WTC11 (cell line): Measurements from ENCODE around the gene ABHD18. TPM values are rescaled to one million over a fixed set of nuclear protein-coding genes. Genes with fewer than 3 reads are reported as not detected.
"Not testable (repeated sequence)": the region's sequence is repeated elsewhere in the genome, so short reads cannot be mapped to it uniquely, and the experiment has no call there.

Source experiments
- ATAC-seq: fragments of 200-7000 bp; cut with Tn5 transposase; 2 replicates; pipeline ENCODE4 v1.10.0; 2021; ENCODE audit warnings: mild to moderate bottlenecking, moderate library complexity
- CTCF ChIA-PET: fragments of 300-600 bp; sonication (Branson Sonifier 250); formaldehyde crosslinking; loops from one replicate; lab custom pipeline; 2021; ENCODE audit warnings: antibody characterized with exemption; lab: Charles Lee
- POLR2A ChIA-PET: fragments of 350-600 bp; sonication (Branson Sonifier 250); formaldehyde crosslinking; loops from one replicate; lab custom pipeline; 2021; ENCODE audit warnings: antibody characterized with exemption; lab: Charles Lee
- DNase-seq: peaks from one replicate; pipeline ENCODE4 v3.0.0; 2021; ENCODE audit warnings: low spot score
- H3K27ac Mint-ChIP-seq: 2 replicates; pipeline ENCODE4 v1.8.0; 2021; ENCODE audit warnings: mixed read lengths
- H3K27me3 Mint-ChIP-seq: 2 replicates; pipeline ENCODE4 v1.8.0; 2021; ENCODE audit warnings: low read depth, mild to moderate bottlenecking, moderate library complexity, mixed read lengths
- H3K36me3 Mint-ChIP-seq: 2 replicates; pipeline ENCODE4 v1.8.0; 2021; ENCODE audit warnings: mixed read lengths
- H3K4me1 Mint-ChIP-seq: 2 replicates; pipeline ENCODE4 v1.8.0; 2022; ENCODE audit warnings: mixed read lengths
- H3K4me3 Mint-ChIP-seq: 2 replicates; pipeline ENCODE4 v1.8.0; 2021; ENCODE audit warnings: mild to moderate bottlenecking, moderate library complexity, mixed read lengths
- H3K9me3 Mint-ChIP-seq: 2 replicates; pipeline ENCODE4 v1.8.0; 2021; ENCODE audit warnings: mixed read lengths
- ATF3 ChIP-seq: sonication (generic); formaldehyde crosslinking; conservative IDR thresholded peaks from 2 replicates; pipeline ENCODE4 v1.8.1; 2022; ENCODE audit warnings: mild to moderate bottlenecking, missing genetic modification reagents
- ELF4 ChIP-seq: sonication (generic); formaldehyde crosslinking; IDR thresholded peaks from 2 replicates; pipeline ENCODE4 v1.8.1; 2022; ENCODE audit warnings: low read depth, mild to moderate bottlenecking, moderate library complexity, missing genetic modification reagents
- ERG ChIP-seq: fragments of 250-450 bp; sonication (Bioruptor Pico); IDR thresholded peaks from 2 replicates; pipeline ENCODE4 v1.8.0; 2021; ENCODE audit warnings: mild to moderate bottlenecking
- ESRRA ChIP-seq: sonication (generic); formaldehyde crosslinking; IDR thresholded peaks from 2 replicates; pipeline ENCODE4 v1.8.1; 2022; ENCODE audit warnings: mild to moderate bottlenecking, missing genetic modification reagents, borderline replicate concordance
- FOXP4 ChIP-seq: sonication (generic); formaldehyde crosslinking; IDR thresholded peaks from 2 replicates; pipeline ENCODE4 v1.8.0; 2022; ENCODE audit warnings: mild to moderate bottlenecking, missing genetic modification reagents
- GRHL2 ChIP-seq: fragments of 250-450 bp; sonication (Bioruptor Pico); IDR thresholded peaks from 2 replicates; pipeline ENCODE4 v1.8.0; 2022; ENCODE audit warnings: mild to moderate bottlenecking, moderate library complexity; ENCODE audit not compliant: insufficient replicate concordance, severe bottlenecking
- HMGA2 ChIP-seq: fragments of 250-450 bp; sonication (Bioruptor Pico); IDR thresholded peaks from 2 replicates; pipeline ENCODE4 v1.4.0; 2021; ENCODE audit warnings: mild to moderate bottlenecking, moderate library complexity
- HMGXB4 ChIP-seq: sonication (generic); formaldehyde crosslinking; IDR thresholded peaks from 2 replicates; pipeline ENCODE4 v1.8.1; 2023; ENCODE audit warnings: mild to moderate bottlenecking, moderate library complexity, missing genetic modification reagents
- MAX ChIP-seq: sonication (generic); formaldehyde crosslinking; IDR thresholded peaks from 2 replicates; pipeline ENCODE4 v1.8.0; 2022; ENCODE audit warnings: mild to moderate bottlenecking, missing genetic modification reagents
- MXD4 ChIP-seq: fragments of 250-450 bp; sonication (Bioruptor Pico); IDR thresholded peaks from 2 replicates; pipeline ENCODE4 v1.8.0; 2021; ENCODE audit warnings: mild to moderate bottlenecking, moderate library complexity, borderline replicate concordance
- NR1H2 ChIP-seq: sonication (generic); formaldehyde crosslinking; IDR thresholded peaks from 2 replicates; pipeline ENCODE4 v1.9.0; 2021; ENCODE audit warnings: mild to moderate bottlenecking, moderate library complexity, missing genetic modification reagents
- NR3C1 ChIP-seq: sonication (generic); formaldehyde crosslinking; conservative IDR thresholded peaks from 2 replicates; pipeline ENCODE4 v1.8.1; 2023; ENCODE audit warnings: low read depth, mild to moderate bottlenecking, missing genetic modification reagents
- RORB ChIP-seq: fragments of 250-450 bp; sonication (Bioruptor Pico); IDR thresholded peaks from 2 replicates; pipeline ENCODE4 v1.9.0; 2021; ENCODE audit warnings: mild to moderate bottlenecking
- ZNF121 ChIP-seq: sonication (generic); formaldehyde crosslinking; IDR thresholded peaks from 2 replicates; pipeline ENCODE4 v1.8.0; 2023; ENCODE audit warnings: missing genetic modification reagents
- total RNA-seq: library from RNA; stranded (reverse); gene quantifications from 3 replicates; pipeline ENCODE4 v1.2.3, GENCODE V29; 2021

ABHD18 gene
- total RNA-seq, 1 experiment from 2014 or later, result 15.9 TPM

GRCh38 chr4:127970925-127971324 is 5.7 kb downstream of the ABHD18 start:
- TF ChIP-seq ZNF121, result peak; percentile 72
- TF ChIP-seq, all 79 proteins: peak for 1; not testable (repeated sequence) for 78
- H3K36me3 Mint-ChIP-seq, H3K4me3 Mint-ChIP-seq, DNase-seq, H3K9me3 Mint-ChIP-seq, H3K27ac Mint-ChIP-seq, H3K27me3 Mint-ChIP-seq, CTCF ChIA-PET, ATAC-seq: not testable (repeated sequence)
- H3K4me1 Mint-ChIP-seq, result peaks cover 14% of the 10 kb centered on the region
- POLR2A ChIA-PET, result interaction anchor here (0.7 kb wide), 1 partner anchor 189 kb away, joined by 3 read pairs; the partner anchor contains the start of gene HSPA4L

GRCh38 chr4:127975121-127975770 is 10.0 kb downstream of the ABHD18 start:
- ChIA-PET CTCF (no interaction called here), POLR2A (no interaction called here)
- ATAC-seq (no peak), DNase-seq (no peak)
- H3K27ac Mint-ChIP-seq, result no peak overlapping the region
- TF ChIP-seq NR3C1 (CRISPR knock-in tag), result no peak
- H3K4me1 Mint-ChIP-seq, result peaks cover 8% of the 10 kb centered on the region
- H3K4me3 Mint-ChIP-seq, result no peak overlapping the region
- no peaks in the 10 kb centered on the region for H3K27me3 Mint-ChIP-seq
- peaks cover 7% of the 10 kb centered on the region for H3K9me3 Mint-ChIP-seq
- H3K36me3 Mint-ChIP-seq, result peaks cover 13% of the 10 kb centered on the region

- TF ChIP-seq ELF4 (CRISPR knock-in tag), result no peak
- no peak for TF ChIP-seq ZNF121
- no peak for TF ChIP-seq GRHL2 (CRISPR knock-in tag)
- no peak for TF ChIP-seq ERG (CRISPR knock-in tag)
- TF ChIP-seq RORB (CRISPR knock-in tag), result no peak
- TF ChIP-seq MXD4 (CRISPR knock-in tag), result no peak
- H3K4me1 Mint-ChIP-seq, result no peaks in the 10 kb centered on the region
- H3K9me3 Mint-ChIP-seq, result peaks cover 7% of the 10 kb centered on the region
- no peak overlapping the region for H3K4me3 Mint-ChIP-seq
- DNase-seq (no peak), ATAC-seq (no peak)
- no peaks in the 10 kb centered on the region for H3K27me3 Mint-ChIP-seq
- ChIA-PET POLR2A (no interaction called here), CTCF (interaction anchor here (0.7 kb wide), 1 partner anchor 13 kb away, joined by 3 read pairs; no protein-coding TSS in a partner anchor)
- H3K36me3 Mint-ChIP-seq, result peaks cover 11% of the 10 kb centered on the region; the same call in 1 of the 2 replicates
- H3K27ac Mint-ChIP-seq, result no peak overlapping the region
Measured at GRCh38 chr4:127978930-127979329, 13.7 kb downstream of the ABHD18 start.

GRCh38 chr4:127982445-127982844 is 17.2 kb downstream of the ABHD18 start:
- no peaks in the 10 kb centered on the region for H3K4me1 Mint-ChIP-seq
- peaks cover 7% of the 10 kb centered on the region for H3K9me3 Mint-ChIP-seq
- H3K4me3 Mint-ChIP-seq, result no peak overlapping the region
- H3K27ac Mint-ChIP-seq, result no peak overlapping the region; the same call in 1 of the 2 replicates
- ChIA-PET CTCF (interaction anchor here (1.8 kb wide), 1 partner anchor 17 kb away, joined by 4 read pairs; the partner anchor contains the start of genes ABHD18 and MFSD8), POLR2A (no interaction called here)
- H3K27me3 Mint-ChIP-seq, result no peaks in the 10 kb centered on the region
- DNase-seq (no peak), ATAC-seq (no peak)
- H3K36me3 Mint-ChIP-seq, result peaks cover 8% of the 10 kb centered on the region; the same call in 1 of the 2 replicates
- no peak for TF ChIP-seq FOXP4 (CRISPR knock-in tag)
- TF ChIP-seq HMGXB4 (CRISPR knock-in tag), result no peak
- TF ChIP-seq HMGA2 (CRISPR knock-in tag), result no peak
- no peak for TF ChIP-seq ATF3
- TF ChIP-seq ESRRA, result no peak
- no peak for TF ChIP-seq NR1H2
- TF ChIP-seq MAX (CRISPR knock-in tag), result no peak
